Hepatocyte (in vitro differentiated cells): ENCODE measurements around the gene CENPC. TPM values are rescaled to one million over a fixed set of nuclear protein-coding genes. Genes with fewer than 3 reads are reported as not detected.

Experiments
- DNase-seq: peaks from one replicate; pipeline ENCODE4 v3.0.0-alpha.2; 2016; ENCODE audit warnings: low spot score
- H2AFZ ChIP-seq: fragments of 200-600 bp; sonication (generic); 2 replicates; pipeline ENCODE4 v1.6.0; 2016; ENCODE audit warnings: antibody characterized with exemption, mild to moderate bottlenecking
- H3K27ac ChIP-seq: fragments of 200-600 bp; sonication (generic); 2 replicates; pipeline ENCODE4 v1.5.1; 2016; ENCODE audit warnings: mild to moderate bottlenecking
- H3K27me3 ChIP-seq: fragments of 200-600 bp; sonication (generic); 2 replicates; pipeline ENCODE4 v1.6.1; 2016
- H3K36me3 ChIP-seq: fragments of 200-600 bp; sonication (generic); replicated peaks from 2 replicates; pipeline ENCODE4 v1.5.1; 2016; ENCODE audit warnings: low read depth; ENCODE audit not compliant: insufficient read depth
- H3K4me1 ChIP-seq: fragments of 200-600 bp; sonication (generic); 2 replicates; pipeline ENCODE4 v1.5.1; 2016; ENCODE audit warnings: mild to moderate bottlenecking, moderate library complexity; ENCODE audit not compliant: insufficient read depth
- H3K4me2 ChIP-seq: fragments of 200-600 bp; sonication (generic); 2 replicates; pipeline ENCODE4 v1.6.0; 2016
- H3K4me3 ChIP-seq: fragments of 200-600 bp; sonication (generic); 2 replicates; pipeline ENCODE4 v1.5.1; 2016; ENCODE audit warnings: mild to moderate bottlenecking
- H3K79me2 ChIP-seq: fragments of 200-600 bp; sonication (generic); 2 replicates; pipeline ENCODE4 v1.6.0; 2017; ENCODE audit warnings: mild to moderate bottlenecking
- H3K9me2 ChIP-seq: fragments of 200-600 bp; sonication (generic); replicated peaks from 2 replicates; pipeline ENCODE4 v1.6.0; 2017; ENCODE audit warnings: mild to moderate bottlenecking; ENCODE audit not compliant: insufficient read depth
- H3K9me3 ChIP-seq: fragments of 200-600 bp; sonication (generic); 2 replicates; pipeline ENCODE4 v1.5.1; 2016; ENCODE audit warnings: low read depth, mild to moderate bottlenecking
- H4K20me1 ChIP-seq: fragments of 200-600 bp; sonication (generic); 2 replicates; pipeline ENCODE4 v1.6.0; 2016; ENCODE audit warnings: mild to moderate bottlenecking; ENCODE audit not compliant: insufficient read depth, poor library complexity, severe bottlenecking
- CTCF ChIP-seq: fragments of 200-600 bp; sonication (generic); IDR thresholded peaks from 2 replicates; pipeline ENCODE4 v1.5.1; 2016; ENCODE audit warnings: antibody characterized with exemption, mild to moderate bottlenecking; ENCODE audit not compliant: poor library complexity
- EZH2 ChIP-seq: fragments of 200-600 bp; sonication (generic); IDR thresholded peaks from 2 replicates; pipeline ENCODE4 v1.6.1; 2016; ENCODE audit warnings: antibody characterized with exemption, mild to moderate bottlenecking, borderline replicate concordance
- EZH2phosphoT487 ChIP-seq: fragments of 200-600 bp; sonication (generic); IDR thresholded peaks from one replicate; pipeline ENCODE4 v1.6.1; 2018; ENCODE audit warnings: antibody characterized with exemption, mild to moderate bottlenecking, low read depth, moderate library complexity; ENCODE audit not compliant: unreplicated experiment, severe bottlenecking
- WGBS: methylation state at CpG from one replicate; pipeline ENCODE4 v1.1.6; 2016; ENCODE audit warnings: low lambda C conversion rate; ENCODE audit errors: missing lambda C conversion rate; 5-methylcytosine and 5-hydroxymethylcytosine counted together
- polyA plus RNA-seq: library from polyadenylated mRNA; unstranded; fragments of >200 nt; fragmentation: Nextera tagmentation; extraction: Ambion mirVana; gene quantifications from 2 replicates; pipeline ENCODE4 v1.2.1, GENCODE V29; 2016
- total RNA-seq: library from RNA; depleted of rRNA; stranded (reverse); fragments of >200 nt; gene quantifications from 2 replicates; pipeline ENCODE4 v1.2.3, GENCODE V29; 2014

The CENPC gene
- total and polyA plus RNA-seq, 2 experiments from 2014 or later = 11.2 to 20.8 TPM

- H3K79me2 ChIP-seq = no peaks in the 10 kb centered on the region
- TF ChIP-seq EZH2 (no peak), EZH2phosphoT487 (no peak), CTCF (no peak)
- H4K20me1 ChIP-seq = no peaks in the 10 kb centered on the region
- H3K27ac ChIP-seq = no peak overlapping the region
- WGBS = 84% methylated on average over 4 of the region's 4 CpGs
- H3K27me3 ChIP-seq = no peaks in the 10 kb centered on the region
- DNase-seq = no peak
- H3K4me3 ChIP-seq = no peak overlapping the region
- no peaks in the 10 kb centered on the region for H3K36me3 ChIP-seq
- H3K9me3 ChIP-seq = no peaks in the 10 kb centered on the region
- no peaks in the 10 kb centered on the region for H3K4me1 ChIP-seq
- no peak overlapping the region for H3K4me2 ChIP-seq
- no peaks in the 10 kb centered on the region for H3K9me2 ChIP-seq
- no peak overlapping the region for H2AFZ ChIP-seq
These were observed 79.6 kb downstream of the CENPC start for GRCh38 chr4:67465763-67466052.

GRCh38 chr4:67465032-67465762 lies 80.1 kb downstream of the CENPC start:
- Histone ChIP-seq H3K4me3 (no peak overlapping the region), H3K4me2 (no peak overlapping the region), H3K9me3 (no peaks in the 10 kb centered on the region), H3K27me3 (no peaks in the 10 kb centered on the region), H3K9me2 (no peaks in the 10 kb centered on the region), H2AFZ (no peak overlapping the region), H4K20me1 (no peaks in the 10 kb centered on the region), H3K79me2 (no peaks in the 10 kb centered on the region), H3K4me1 (no peaks in the 10 kb centered on the region), H3K27ac (no peak overlapping the region), H3K36me3 (no peaks in the 10 kb centered on the region)
- peak; percentile 14 for DNase-seq
- WGBS = 97% methylated on average over 7 of the region's 7 CpGs
- TF ChIP-seq CTCF = no peak
- no peak for TF ChIP-seq EZH2
- no peak for TF ChIP-seq EZH2phosphoT487

- Histone ChIP-seq H3K36me3 (no peaks in the 10 kb centered on the region), H3K4me3 (no peak overlapping the region), H3K27ac (no peak overlapping the region), H3K4me2 (no peak overlapping the region), H4K20me1 (no peaks in the 10 kb centered on the region), H2AFZ (no peak overlapping the region), H3K9me3 (no peaks in the 10 kb centered on the region), H3K4me1 (no peaks in the 10 kb centered on the region), H3K79me2 (no peaks in the 10 kb centered on the region), H3K27me3 (no peaks in the 10 kb centered on the region), H3K9me2 (no peaks in the 10 kb centered on the region)
- 95% methylated on average over 2 of the region's 2 CpGs for WGBS
- no peak for TF ChIP-seq CTCF
- no peak for TF ChIP-seq EZH2
- TF ChIP-seq EZH2phosphoT487 = no peak
- no peak for DNase-seq
These were observed 84.7 kb downstream of the CENPC start for GRCh38 chr4:67460574-67460973.
